Astrocyte (in vitro differentiated cells and primary cell): ENCODE measurements around the gene DNAJB6. TPM values are rescaled to one million over a fixed set of nuclear protein-coding genes. Genes with fewer than 3 reads are reported as not detected.
A peak's percentile ranks its signal among the peaks of the same experiment; 100 is the strongest.

Experiments used
- DNase-seq: peaks from one replicate; pipeline ENCODE4 v3.0.0-alpha.2; 2010; ENCODE audit warnings: low read depth
- FAIRE-seq: peaks from 2 replicates; lab custom pipeline; 2011; peaks lifted over from hg19 to GRCh38; lab: Jason Lieb, UNC
- H2AFZ ChIP-seq: 2 replicates; pipeline ENCODE4 v1.6.0; 2012; ENCODE audit warnings: low read depth, low read length, inconsistent platforms
- H3K27ac ChIP-seq: 2 replicates; pipeline ENCODE4 v1.5.1; 2011; ENCODE audit warnings: low read depth, low read length, inconsistent platforms
- H3K27me3 ChIP-seq: 2 replicates; pipeline ENCODE4 v1.6.0; 2011; ENCODE audit warnings: low read length, inconsistent platforms; ENCODE audit not compliant: insufficient read depth
- H3K36me3 ChIP-seq: 2 replicates; pipeline ENCODE4 v1.5.1; 2011; ENCODE audit warnings: low read length, inconsistent platforms; ENCODE audit not compliant: insufficient read depth
- H3K4me1 ChIP-seq: 2 replicates; pipeline ENCODE4 v1.5.1; 2011; ENCODE audit warnings: low read length, inconsistent platforms; ENCODE audit not compliant: insufficient read depth
- H3K4me2 ChIP-seq: 2 replicates; pipeline ENCODE4 v1.6.0; 2012; ENCODE audit warnings: low read length, inconsistent platforms
- H3K4me3 ChIP-seq: 2 replicates; pipeline ENCODE4 v1.5.1; 2011; ENCODE audit warnings: low read depth, mild to moderate bottlenecking, low read length, inconsistent platforms; ENCODE audit not compliant: insufficient read depth
- H3K79me2 ChIP-seq: 2 replicates; pipeline ENCODE4 v1.6.0; 2012; ENCODE audit warnings: mild to moderate bottlenecking, low read length, inconsistent platforms; ENCODE audit not compliant: insufficient read depth
- H3K9ac ChIP-seq: 2 replicates; pipeline ENCODE4 v1.6.0; 2012; ENCODE audit warnings: mild to moderate bottlenecking, low read length, inconsistent platforms
- H3K9me3 ChIP-seq: 2 replicates; pipeline ENCODE4 v1.5.1; 2012; ENCODE audit warnings: low read depth, mild to moderate bottlenecking, low read length, inconsistent platforms; ENCODE audit not compliant: insufficient read depth
- H4K20me1 ChIP-seq: 2 replicates; pipeline ENCODE4 v1.6.0; 2012; ENCODE audit warnings: low read length, inconsistent platforms; ENCODE audit not compliant: insufficient read depth
- H3K27ac Mint-ChIP-seq: one replicate; pipeline ENCODE4 v1.8.0; 2021; ENCODE audit warnings: mild to moderate bottlenecking, mixed read lengths; ENCODE audit not compliant: unreplicated experiment
- H3K27me3 Mint-ChIP-seq: one replicate; pipeline ENCODE4 v1.8.0; 2021; ENCODE audit warnings: low read depth, mixed read lengths; ENCODE audit not compliant: unreplicated experiment
- H3K36me3 Mint-ChIP-seq: one replicate; pipeline ENCODE4 v1.8.0; 2021; ENCODE audit warnings: low read depth, mixed read lengths; ENCODE audit not compliant: unreplicated experiment
- H3K4me1 Mint-ChIP-seq: one replicate; pipeline ENCODE4 v1.8.0; 2021; ENCODE audit warnings: low read depth, mixed read lengths; ENCODE audit not compliant: unreplicated experiment
- H3K4me3 Mint-ChIP-seq: one replicate; pipeline ENCODE4 v1.8.0; 2021; ENCODE audit warnings: mild to moderate bottlenecking, moderate library complexity, mixed read lengths; ENCODE audit not compliant: unreplicated experiment
- H3K9me3 Mint-ChIP-seq: one replicate; pipeline ENCODE4 v1.8.0; 2021; ENCODE audit warnings: mild to moderate bottlenecking, mixed read lengths; ENCODE audit not compliant: unreplicated experiment
- EZH2 ChIP-seq: IDR thresholded peaks from 2 replicates; pipeline ENCODE4 v1.6.1; 2012; ENCODE audit warnings: mild to moderate bottlenecking, low read length, inconsistent platforms; ENCODE audit not compliant: insufficient read depth
- total RNA-seq: library from RNA; stranded (reverse); gene quantifications from 2 replicates; pipeline ENCODE4 v1.2.1, GENCODE V29; 2021
- TF ChIP-seq, protein P1 (sequence below): IDR thresholded peaks from 2 replicates; pipeline ENCODE4 v1.5.1; 2011; ENCODE audit warnings: low read depth, mild to moderate bottlenecking, inconsistent platforms, low read length, moderate library complexity; ENCODE audit not compliant: insufficient read depth

DNAJB6 gene
- total RNA-seq, 1 donor from 2014 or later = 179 TPM

DNA sequence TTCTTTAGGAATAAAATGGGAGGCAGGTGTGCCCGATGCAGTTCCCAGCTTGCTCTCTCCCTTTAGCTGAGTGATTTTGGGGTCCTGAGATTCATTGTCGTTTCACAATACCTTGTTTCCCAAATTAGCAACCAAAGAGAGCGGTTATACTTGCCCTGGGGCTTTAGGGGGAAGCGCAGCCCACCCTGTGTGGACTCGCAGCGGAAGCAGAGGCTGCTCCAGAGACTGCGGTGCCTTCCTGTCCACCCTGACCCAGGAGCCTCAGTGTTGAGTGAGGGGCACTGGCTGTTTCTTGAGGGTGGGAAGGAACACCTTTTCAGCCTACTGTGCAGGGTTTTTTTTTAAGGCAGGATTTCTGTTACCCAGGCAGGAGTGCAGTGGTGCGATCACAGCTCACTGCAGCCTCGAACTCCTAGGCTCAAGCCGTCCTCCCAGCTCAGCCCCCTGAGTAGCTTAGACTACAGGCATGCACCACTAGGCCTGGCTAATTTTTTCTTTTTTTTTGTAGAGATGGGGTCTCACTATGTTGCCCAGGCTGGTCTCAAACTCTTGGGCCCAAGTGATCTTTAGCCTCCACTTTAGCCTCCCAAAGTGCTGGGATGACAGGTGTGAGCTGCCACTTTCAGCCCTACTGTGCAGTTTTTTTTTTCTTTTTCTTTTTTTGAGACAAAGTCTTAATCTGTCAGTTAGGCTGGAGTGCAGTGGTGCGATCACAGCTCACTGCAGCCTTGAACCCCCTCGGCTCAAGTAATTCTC lies 67.0 kb downstream of the DNAJB6 start:
- H3K9me3 Mint-ChIP-seq = peaks cover 2% of the 10 kb centered on the region
- peaks cover 16% of the 10 kb centered on the region for H3K36me3 Mint-ChIP-seq
- Histone ChIP-seq H3K36me3 (peaks cover 6% of the 10 kb centered on the region), H3K27ac (no peak overlapping the region), H3K9me3 (no peaks in the 10 kb centered on the region), H3K27me3 (no peaks in the 10 kb centered on the region), H3K4me1 (peaks cover 26% of the 10 kb centered on the region), H3K79me2 (peaks cover 56% of the 10 kb centered on the region), H4K20me1 (peaks cover 84% of the 10 kb centered on the region), H3K9ac (no peak overlapping the region), H2AFZ (no peak overlapping the region), H3K4me3 (no peak overlapping the region), H3K4me2 (no peak overlapping the region)
- TF ChIP-seq EZH2 = no peak
- TF ChIP-seq, protein P1, sequence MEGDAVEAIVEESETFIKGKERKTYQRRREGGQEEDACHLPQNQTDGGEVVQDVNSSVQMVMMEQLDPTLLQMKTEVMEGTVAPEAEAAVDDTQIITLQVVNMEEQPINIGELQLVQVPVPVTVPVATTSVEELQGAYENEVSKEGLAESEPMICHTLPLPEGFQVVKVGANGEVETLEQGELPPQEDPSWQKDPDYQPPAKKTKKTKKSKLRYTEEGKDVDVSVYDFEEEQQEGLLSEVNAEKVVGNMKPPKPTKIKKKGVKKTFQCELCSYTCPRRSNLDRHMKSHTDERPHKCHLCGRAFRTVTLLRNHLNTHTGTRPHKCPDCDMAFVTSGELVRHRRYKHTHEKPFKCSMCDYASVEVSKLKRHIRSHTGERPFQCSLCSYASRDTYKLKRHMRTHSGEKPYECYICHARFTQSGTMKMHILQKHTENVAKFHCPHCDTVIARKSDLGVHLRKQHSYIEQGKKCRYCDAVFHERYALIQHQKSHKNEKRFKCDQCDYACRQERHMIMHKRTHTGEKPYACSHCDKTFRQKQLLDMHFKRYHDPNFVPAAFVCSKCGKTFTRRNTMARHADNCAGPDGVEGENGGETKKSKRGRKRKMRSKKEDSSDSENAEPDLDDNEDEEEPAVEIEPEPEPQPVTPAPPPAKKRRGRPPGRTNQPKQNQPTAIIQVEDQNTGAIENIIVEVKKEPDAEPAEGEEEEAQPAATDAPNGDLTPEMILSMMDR = no peak
- no peak for FAIRE-seq
- no peaks in the 10 kb centered on the region for H3K27me3 Mint-ChIP-seq
- no peak overlapping the region for H3K27ac Mint-ChIP-seq
- DNase-seq = no peak
- H3K4me3 Mint-ChIP-seq = no peak overlapping the region
- peaks cover 22% of the 10 kb centered on the region for H3K4me1 Mint-ChIP-seq

DNA sequence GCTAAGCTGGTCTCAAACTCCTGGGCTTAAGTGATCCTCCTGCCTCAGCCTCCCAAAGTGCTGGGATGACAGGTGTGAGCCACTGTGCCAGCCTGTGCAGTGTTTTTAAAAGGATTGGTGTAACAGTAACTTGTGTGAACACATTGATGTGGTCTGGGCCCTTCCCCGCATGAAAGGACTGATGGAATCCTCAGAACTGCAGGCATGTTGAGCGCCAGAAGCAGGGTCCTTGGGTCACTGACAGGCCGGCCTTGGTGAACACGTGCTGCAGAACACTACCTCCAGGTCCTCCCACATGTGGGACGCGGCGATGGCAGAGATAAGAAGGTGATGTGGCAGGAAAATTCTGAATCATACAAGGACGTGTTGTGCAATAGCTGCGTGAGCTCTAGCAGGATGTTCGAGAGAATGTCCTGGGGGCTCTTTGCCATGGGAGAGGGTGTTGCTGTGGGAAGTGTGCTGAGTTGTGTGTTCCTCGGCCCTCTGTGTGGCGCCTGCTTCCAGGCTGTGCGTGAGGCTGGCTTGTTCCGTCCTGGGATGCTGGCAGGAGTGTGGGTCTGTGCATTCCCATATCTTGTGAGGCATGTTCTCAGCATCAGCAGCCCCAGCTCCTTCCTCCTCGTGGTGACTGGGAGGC lies 68.2 kb downstream of the DNAJB6 start:
- no peaks in the 10 kb centered on the region for H3K27me3 ChIP-seq
- peaks cover 79% of the 10 kb centered on the region for H4K20me1 ChIP-seq
- H3K79me2 ChIP-seq = peaks cover 46% of the 10 kb centered on the region
- no peak overlapping the region for H2AFZ ChIP-seq
- peaks cover 13% of the 10 kb centered on the region for H3K36me3 Mint-ChIP-seq
- no peak for TF ChIP-seq EZH2
- TF ChIP-seq, protein P1 = no peak
- peaks cover 4% of the 10 kb centered on the region for H3K36me3 ChIP-seq
- H3K27ac Mint-ChIP-seq = no peak overlapping the region
- peak overlapping the region; percentile 32 for H3K27ac ChIP-seq
- H3K4me1 ChIP-seq = peaks cover 30% of the 10 kb centered on the region
- DNase-seq (peak; percentile 86), FAIRE-seq (no peak)
- H3K4me3 ChIP-seq = no peak overlapping the region
- H3K4me3 Mint-ChIP-seq = no peak overlapping the region
- peaks cover 2% of the 10 kb centered on the region for H3K9me3 Mint-ChIP-seq
- peak overlapping the region; percentile 10 for H3K9ac ChIP-seq
- H3K4me2 ChIP-seq = peak overlapping the region; percentile 21
- no peaks in the 10 kb centered on the region for H3K9me3 ChIP-seq
- peaks cover 18% of the 10 kb centered on the region for H3K4me1 Mint-ChIP-seq
- no peaks in the 10 kb centered on the region for H3K27me3 Mint-ChIP-seq

DNA sequence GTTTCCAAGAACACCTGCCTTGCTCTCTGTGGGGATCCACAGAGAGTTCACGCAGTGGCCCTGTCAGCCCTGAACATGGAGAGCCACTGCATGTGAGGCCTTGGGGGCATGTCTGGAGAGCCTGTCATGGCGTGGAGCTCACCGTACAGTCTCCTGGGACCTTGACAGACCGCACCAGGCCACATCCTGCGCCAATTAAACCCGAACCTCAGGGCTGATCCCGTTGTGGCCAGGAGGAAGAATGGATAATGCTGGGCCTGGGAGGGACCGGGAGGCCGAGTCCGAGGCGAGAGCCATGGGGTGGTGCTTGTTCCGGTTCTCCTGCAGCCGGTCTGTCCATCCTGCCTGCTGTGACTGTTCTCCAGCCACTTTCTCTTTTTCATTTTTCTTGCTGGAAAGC lies 68.7 kb downstream of the DNAJB6 start:
- H3K27me3 Mint-ChIP-seq = no peaks in the 10 kb centered on the region
- Histone ChIP-seq H3K36me3 (peaks cover under 1% of the 10 kb centered on the region), H3K4me3 (no peak overlapping the region), H3K9me3 (no peaks in the 10 kb centered on the region), H3K4me1 (peaks cover 30% of the 10 kb centered on the region), H2AFZ (no peak overlapping the region), H4K20me1 (peaks cover 73% of the 10 kb centered on the region), H3K4me2 (peak overlapping the region; percentile 21), H3K9ac (peak overlapping the region; percentile 10), H3K79me2 (peaks cover 41% of the 10 kb centered on the region), H3K27ac (peak overlapping the region; percentile 32), H3K27me3 (no peaks in the 10 kb centered on the region)
- H3K36me3 Mint-ChIP-seq = peaks cover 11% of the 10 kb centered on the region
- H3K27ac Mint-ChIP-seq = no peak overlapping the region
- FAIRE-seq = no peak
- peaks cover under 1% of the 10 kb centered on the region for H3K9me3 Mint-ChIP-seq
- no peak overlapping the region for H3K4me3 Mint-ChIP-seq
- DNase-seq = no peak
- peaks cover 18% of the 10 kb centered on the region for H3K4me1 Mint-ChIP-seq
- no peak for TF ChIP-seq EZH2
- TF ChIP-seq, protein P1 = no peak
